AG10803 (cell line): ENCODE measurements around the gene MYO3B.
A peak's percentile ranks its signal among the peaks of the same experiment; 100 is the strongest.

Source experiments
- DNase-seq: peaks from one replicate; pipeline ENCODE4 v3.0.0; 2010; ENCODE audit warnings: low read depth
- H3K4me3 ChIP-seq: 2 replicates; pipeline ENCODE4 v1.5.1; 2011; ENCODE audit warnings: mild to moderate bottlenecking, low read length, control low read depth
- TF ChIP-seq, protein P1 (sequence below): conservative IDR thresholded peaks from 2 replicates; pipeline ENCODE4 v1.5.1; 2011; ENCODE audit warnings: mild to moderate bottlenecking, low read length, control low read depth, inconsistent platforms

The MYO3B gene

DNA sequence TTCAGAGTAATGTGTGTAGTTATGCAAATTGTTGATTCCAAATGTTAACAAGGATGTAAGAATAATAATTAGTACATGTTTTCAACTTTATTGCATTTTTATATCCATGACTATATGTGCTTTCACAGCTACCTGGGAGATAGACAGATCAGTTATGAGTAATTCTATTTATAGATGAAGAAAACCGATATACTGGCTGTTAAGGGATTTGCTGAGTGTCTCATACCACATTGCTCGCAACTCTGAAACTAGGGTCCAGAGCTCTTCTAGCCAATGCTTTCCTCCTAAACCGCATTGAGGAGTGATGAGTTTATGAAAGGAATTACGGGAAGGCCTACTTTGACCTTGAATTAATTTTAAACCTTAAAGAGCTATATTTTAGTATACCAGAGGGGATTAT lies 202.3 kb downstream of the MYO3B start:
- TF ChIP-seq, protein P1, sequence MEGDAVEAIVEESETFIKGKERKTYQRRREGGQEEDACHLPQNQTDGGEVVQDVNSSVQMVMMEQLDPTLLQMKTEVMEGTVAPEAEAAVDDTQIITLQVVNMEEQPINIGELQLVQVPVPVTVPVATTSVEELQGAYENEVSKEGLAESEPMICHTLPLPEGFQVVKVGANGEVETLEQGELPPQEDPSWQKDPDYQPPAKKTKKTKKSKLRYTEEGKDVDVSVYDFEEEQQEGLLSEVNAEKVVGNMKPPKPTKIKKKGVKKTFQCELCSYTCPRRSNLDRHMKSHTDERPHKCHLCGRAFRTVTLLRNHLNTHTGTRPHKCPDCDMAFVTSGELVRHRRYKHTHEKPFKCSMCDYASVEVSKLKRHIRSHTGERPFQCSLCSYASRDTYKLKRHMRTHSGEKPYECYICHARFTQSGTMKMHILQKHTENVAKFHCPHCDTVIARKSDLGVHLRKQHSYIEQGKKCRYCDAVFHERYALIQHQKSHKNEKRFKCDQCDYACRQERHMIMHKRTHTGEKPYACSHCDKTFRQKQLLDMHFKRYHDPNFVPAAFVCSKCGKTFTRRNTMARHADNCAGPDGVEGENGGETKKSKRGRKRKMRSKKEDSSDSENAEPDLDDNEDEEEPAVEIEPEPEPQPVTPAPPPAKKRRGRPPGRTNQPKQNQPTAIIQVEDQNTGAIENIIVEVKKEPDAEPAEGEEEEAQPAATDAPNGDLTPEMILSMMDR, result no peak
- H3K4me3 ChIP-seq, result no peak overlapping the region
- DNase-seq, result no peak

DNA sequence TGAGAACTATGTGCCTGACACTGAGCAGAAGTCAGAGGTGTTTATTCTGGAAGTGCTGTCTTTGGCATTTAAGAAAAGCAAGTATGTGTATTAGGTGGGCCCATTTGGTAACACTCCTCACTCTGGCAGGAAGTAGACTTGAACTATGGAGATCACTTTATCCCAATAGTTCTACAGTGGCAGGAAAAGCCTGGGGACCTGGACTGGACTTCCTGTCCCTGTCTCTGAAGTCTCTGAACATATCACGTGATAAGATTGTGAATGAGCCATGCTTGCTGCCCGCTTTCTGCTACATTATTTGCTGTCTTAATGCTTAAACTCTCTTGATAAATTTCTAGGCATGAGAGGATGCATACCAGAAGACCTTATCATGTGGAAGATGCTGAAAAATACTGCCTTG lies 203.7 kb downstream of the MYO3B start:
- DNase-seq, result no peak
- TF ChIP-seq, protein P1, result no peak
- no peak overlapping the region for H3K4me3 ChIP-seq

DNA sequence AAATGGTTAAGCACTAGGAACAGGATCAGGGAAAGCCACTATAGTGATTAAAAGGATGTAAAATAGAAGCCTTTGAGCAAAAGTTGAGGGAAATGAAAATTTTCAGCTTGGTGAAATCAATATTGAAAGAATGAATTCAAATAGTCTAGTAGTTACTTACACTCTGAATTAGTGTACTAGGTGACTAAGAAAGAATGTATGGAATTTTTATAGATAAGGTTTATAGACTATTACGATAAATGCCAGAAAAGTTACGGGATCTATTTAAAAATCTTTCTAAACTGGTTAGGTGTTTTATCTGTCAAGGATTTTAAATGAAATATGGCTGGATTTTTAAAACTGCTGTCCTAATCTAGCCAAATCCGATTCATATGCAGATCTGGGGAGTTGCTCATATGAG lies 208.6 kb downstream of the MYO3B start:
- TF ChIP-seq, protein P1, result no peak
- no peak for DNase-seq
- H3K4me3 ChIP-seq, result no peak overlapping the region

DNA sequence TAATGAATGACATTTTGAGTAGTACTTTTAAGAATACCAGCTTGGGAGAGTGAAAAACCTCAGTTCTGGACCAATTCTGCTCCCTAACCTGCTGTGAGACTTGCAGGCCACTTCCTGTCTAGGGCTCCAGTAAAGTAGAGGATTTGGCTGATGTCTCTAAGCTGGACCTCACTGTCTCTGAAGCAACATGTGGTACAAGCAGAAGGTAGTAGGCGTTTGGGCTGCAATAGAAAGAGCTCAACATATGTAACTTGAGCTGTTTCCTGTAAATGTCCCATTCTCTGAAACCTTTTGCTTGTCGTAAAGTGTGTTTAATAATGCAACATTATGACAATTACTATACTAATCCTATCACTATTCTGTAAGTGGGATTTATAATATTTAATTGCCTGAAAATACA lies 213.1 kb downstream of the MYO3B start:
- TF ChIP-seq, protein P1, result no peak
- DNase-seq, result no peak

DNA sequence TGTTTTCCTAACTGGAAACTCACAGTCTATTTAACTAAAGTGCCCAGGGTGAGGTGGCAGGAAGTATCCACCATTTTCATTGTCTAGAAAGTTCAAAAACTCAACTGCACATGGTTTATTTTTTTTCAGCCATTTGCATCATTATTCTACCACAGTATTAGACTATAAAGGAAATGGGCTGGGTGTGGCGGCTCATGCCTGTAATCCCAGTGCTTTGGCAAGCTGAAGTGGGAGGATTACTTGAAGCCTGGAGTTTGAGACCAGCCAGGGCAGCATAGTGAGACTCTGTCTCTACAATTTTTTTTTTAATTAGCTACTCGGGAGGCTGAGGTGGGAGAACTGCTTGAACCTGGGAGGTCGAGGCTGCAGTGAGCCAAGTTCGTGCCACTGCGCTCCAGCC lies 213.8 kb downstream of the MYO3B start:
- TF ChIP-seq, protein P1, result no peak
- no peak overlapping the region for H3K4me3 ChIP-seq
- DNase-seq, result no peak

More for the DNA sequence above, 213.1 kb downstream of the MYO3B start:
- no peak overlapping the region for H3K4me3 ChIP-seq

DNA sequence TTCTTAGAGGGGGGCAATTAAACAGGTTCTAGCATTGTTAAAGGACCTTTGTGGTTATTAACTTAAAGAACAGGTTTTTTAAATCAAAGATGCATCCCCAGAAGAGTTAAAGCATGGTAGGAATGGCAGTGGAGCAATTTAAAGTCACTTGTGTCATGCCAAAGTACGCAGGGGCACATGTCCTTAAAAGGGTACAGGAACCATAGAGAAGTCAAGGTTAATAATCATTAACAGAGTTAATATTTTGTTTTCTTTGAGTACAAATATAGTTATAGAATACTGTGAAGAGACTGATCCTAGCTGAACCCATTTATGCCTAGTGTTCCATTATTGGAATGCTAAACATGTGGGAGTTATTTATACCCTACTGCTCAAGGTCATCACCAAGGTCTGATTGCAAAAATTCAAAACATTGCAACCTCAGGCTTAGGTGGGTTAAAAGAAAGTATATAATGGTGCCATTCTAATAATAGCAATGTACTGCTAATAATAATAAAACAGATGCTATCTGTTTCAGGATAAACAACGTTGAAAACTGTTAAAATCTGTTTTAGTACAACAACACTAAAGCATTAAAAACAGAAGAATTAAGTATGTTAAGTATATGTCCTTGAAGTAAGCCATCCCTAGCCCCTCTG lies 216.0 kb downstream of the MYO3B start:
- H3K4me3 ChIP-seq, result no peak overlapping the region
- no peak for DNase-seq
- TF ChIP-seq, protein P1, result no peak

DNA sequence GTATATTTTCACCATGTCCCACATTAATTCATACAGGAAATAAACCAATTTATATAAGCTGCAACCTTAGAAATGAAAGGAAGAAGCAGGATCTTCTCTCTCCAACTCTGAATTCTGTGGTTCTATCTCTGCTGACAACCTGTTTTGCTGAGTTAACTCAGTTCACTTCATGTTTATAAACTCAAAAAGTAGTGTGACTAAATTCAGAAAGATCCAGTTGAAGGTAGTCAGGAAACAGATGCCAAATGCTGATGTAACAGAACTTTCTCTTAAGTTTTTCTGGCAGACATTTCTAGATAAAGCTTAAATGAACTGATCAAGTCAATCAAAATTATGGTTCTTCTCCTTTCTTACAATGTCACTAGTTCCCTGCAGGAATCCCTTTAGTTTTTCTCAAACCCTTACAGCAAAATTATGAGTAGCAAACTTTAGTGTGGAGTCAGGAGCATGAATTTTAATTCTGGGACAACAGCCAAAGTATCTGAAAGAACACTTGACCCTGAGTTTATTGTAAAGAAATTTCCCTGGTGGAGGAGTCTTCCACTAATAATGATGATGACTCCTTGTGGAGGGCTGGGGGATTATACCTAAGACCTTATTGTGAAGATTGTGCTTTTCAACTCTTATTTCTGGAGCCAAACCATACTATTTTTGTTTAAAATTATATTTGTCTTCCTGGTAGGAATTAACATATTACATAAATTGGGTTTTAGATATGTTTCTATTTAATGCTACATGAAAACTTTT lies 216.9 kb downstream of the MYO3B start:
- no peak for DNase-seq
- TF ChIP-seq, protein P1, result 0 out of 2 replicates have a peak, but pooled peaks have one; percentile 14
- H3K4me3 ChIP-seq, result no peak overlapping the region
